ENCODE data around the gene LPP.

GRCh38 chr3:188396251-188396650 is 242.3 kb downstream of the LPP start:
- no peak for TF ChIP-seq POLR2AphosphoS5 (IDR thresholded peaks at IDR 0.05; ENCODE audit: low read depth, low read length)
- no peak for TF ChIP-seq REST (IDR thresholded peaks at IDR 0.05; ENCODE audit: insufficient read depth in 1 of 2, low read depth in 2 of 2, low read length in 2 of 2)
